H1 (cell line): Measurements from ENCODE around the gene PLAU. TPM values are rescaled to one million over a fixed set of nuclear protein-coding genes. Genes with fewer than 3 reads are reported as not detected.

Experiments
- CTCF ChIA-PET: fragments of 300-600 bp; sonication (Branson Sonifier 250); formaldehyde crosslinking; loops from one replicate; lab custom pipeline; 2021; ENCODE audit not compliant: partially characterized antibody; lab: Charles Lee
- POLR2A ChIA-PET: fragments of 300-600 bp; sonication (Branson Sonifier 250); formaldehyde crosslinking; loops from one replicate; lab custom pipeline; 2021; ENCODE audit warnings: inconsistent platforms; ENCODE audit not compliant: partially characterized antibody; lab: Charles Lee
- DNase-seq, 2 experiments: peaks; one replicate each; pipeline versions ENCODE4 v3.0.0 to v3.0.0-alpha.2; 2010 to 2022; ENCODE audit warnings: low spot score in 2 of 2, low read depth in 1 of 2, mixed read lengths in 1 of 2
- FAIRE-seq: peaks from 2 replicates; lab custom pipeline; 2011; peaks lifted over from hg19 to GRCh38; lab: Jason Lieb, UNC
- H2AFZ ChIP-seq: 2 replicates; pipeline ENCODE4 v1.8.1; 2012; ENCODE audit warnings: low read length, inconsistent platforms
- H2AK5ac ChIP-seq: 2 replicates; pipeline ENCODE4 v1.6.1; 2013; ENCODE audit warnings: low read depth, low read length
- H2BK120ac ChIP-seq: replicated peaks from 2 replicates; pipeline ENCODE3; 2013; ENCODE audit warnings: low read depth, low read length, inconsistent platforms
- H2BK12ac ChIP-seq: 2 replicates; pipeline ENCODE4 v1.6.1; 2013; ENCODE audit warnings: low read depth, low read length
- H2BK15ac ChIP-seq: 2 replicates; pipeline ENCODE4 v1.6.1; 2013; ENCODE audit warnings: low read length
- H2BK20ac ChIP-seq: 2 replicates; pipeline ENCODE4 v1.6.1; 2013; ENCODE audit warnings: low read length
- H2BK5ac ChIP-seq: 2 replicates; pipeline ENCODE4 v1.6.1; 2013; ENCODE audit warnings: low read depth, low read length
- H3K14ac ChIP-seq: 2 replicates; pipeline ENCODE4 v1.6.1; 2013; ENCODE audit warnings: inconsistent platforms; ENCODE audit not compliant: insufficient read length
- H3K18ac ChIP-seq: 2 replicates; pipeline ENCODE4 v1.6.1; 2013; ENCODE audit warnings: low read length; ENCODE audit errors: extremely low read depth
- H3K23ac ChIP-seq: 2 replicates; pipeline ENCODE4 v1.6.1; 2013; ENCODE audit warnings: inconsistent platforms; ENCODE audit not compliant: insufficient read length
- H3K23me2 ChIP-seq: 2 replicates; pipeline ENCODE4 v1.6.1; 2013; ENCODE audit warnings: low read depth, low read length
- H3K27ac ChIP-seq: 2 replicates; pipeline ENCODE4 v1.6.1; 2011; ENCODE audit warnings: low read depth, low read length, inconsistent platforms
- H3K27me3 ChIP-seq, 4 experiments: replicated peaks in 1 of 4; 1 replicate in 1 of 4; 2 replicates in 3 of 4; pipeline versions ENCODE4 v1.6.1 to v1.8.1; 2011 to 2013; ENCODE audit warnings: low read length in 3 of 4, mild to moderate bottlenecking in 3 of 4, inconsistent platforms in 2 of 4, mixed read lengths in 2 of 4, moderate library complexity in 1 of 4; ENCODE audit not compliant: control insufficient read depth in 3 of 4, insufficient read depth in 3 of 4; ENCODE audit errors: extremely low read depth in 1 of 4
- H3K36me3 ChIP-seq, 4 experiments: 2 replicates each; pipeline versions ENCODE4 v1.6.1 to v1.8.1; 2011 to 2013; ENCODE audit warnings: mild to moderate bottlenecking in 4 of 4, low read length in 3 of 4, moderate library complexity in 2 of 4, control low read depth in 1 of 4, inconsistent platforms in 1 of 4; ENCODE audit not compliant: insufficient read depth in 4 of 4, control insufficient read depth in 2 of 4
- H3K4ac ChIP-seq: replicated peaks from 2 replicates; pipeline ENCODE3; 2013; ENCODE audit warnings: low read length, low read depth, mixed read lengths, inconsistent platforms; ENCODE audit not compliant: insufficient read length
- H3K4me1 ChIP-seq, 4 experiments: replicated peaks in 1 of 4; 1 replicate in 1 of 4; 2 replicates in 3 of 4; pipeline versions ENCODE4 v1.6.1 to v1.8.1; 2011 to 2013; ENCODE audit warnings: low read length in 3 of 4, inconsistent platforms in 2 of 4, mixed read lengths in 1 of 4; ENCODE audit not compliant: insufficient read depth in 4 of 4, control insufficient read depth in 3 of 4
- H3K4me2 ChIP-seq, 2 experiments: 2 replicates each; pipeline versions ENCODE4 v1.6.1 to v1.8.1; 2011 to 2013; ENCODE audit warnings: low read depth in 2 of 2, low read length in 2 of 2, control low read depth in 1 of 2, inconsistent platforms in 1 of 2, mild to moderate bottlenecking in 1 of 2; ENCODE audit not compliant: insufficient read depth in 1 of 2
- H3K4me3 ChIP-seq, 4 experiments: fragments of 200-600, 300-600 bp in 1 of 4; sonication (generic), shearing (Covaris generic), sonication (Bioruptor Twin) in 1 of 4; 2 replicates each; pipeline versions ENCODE4 v1.5.1 to v1.8.1; 2011 to 2016; ENCODE audit warnings: low read length in 4 of 4, low read depth in 3 of 4, control low read depth in 2 of 4, inconsistent platforms in 2 of 4, mild to moderate bottlenecking in 2 of 4, mixed read lengths in 1 of 4, moderate library complexity in 1 of 4; ENCODE audit not compliant: insufficient read depth in 2 of 4; ENCODE audit errors: extremely low read depth in 1 of 4
- H3K56ac ChIP-seq: replicated peaks from 2 replicates; pipeline ENCODE3; 2013; ENCODE audit warnings: low read depth, mild to moderate bottlenecking, mixed read lengths, low read length, inconsistent platforms; ENCODE audit not compliant: insufficient read length
- H3K79me1 ChIP-seq: 2 replicates; pipeline ENCODE4 v1.6.1; 2013; ENCODE audit warnings: low read depth, low read length, control low read depth
- H3K79me2 ChIP-seq, 2 experiments: 2 replicates each; pipeline versions ENCODE4 v1.6.1 to v1.8.1; 2012 to 2013; ENCODE audit warnings: low read length in 2 of 2, mild to moderate bottlenecking in 2 of 2, inconsistent platforms in 1 of 2; ENCODE audit not compliant: insufficient read depth in 2 of 2, control insufficient read depth in 1 of 2
- H3K9ac ChIP-seq, 4 experiments: replicated peaks in 1 of 4; 1 replicate in 1 of 4; 2 replicates in 3 of 4; pipeline versions ENCODE4 v1.6.1 to v1.8.1; 2011 to 2013; ENCODE audit warnings: low read depth in 3 of 4, low read length in 3 of 4, control low read depth in 2 of 4, mild to moderate bottlenecking in 2 of 4, moderate library complexity in 2 of 4, inconsistent platforms in 1 of 4; ENCODE audit errors: extremely low read depth in 1 of 4
- H3K9me3 ChIP-seq, 2 experiments: 2 replicates each; pipeline versions ENCODE4 v1.6.1 to v1.8.1; 2012 to 2013; ENCODE audit warnings: mild to moderate bottlenecking in 2 of 2, moderate library complexity in 2 of 2, control low read depth in 1 of 2, inconsistent platforms in 1 of 2, low read depth in 1 of 2, low read length in 1 of 2, mixed read lengths in 1 of 2; ENCODE audit not compliant: insufficient read depth in 2 of 2
- H4K20me1 ChIP-seq, 2 experiments: replicated peaks in 1 of 2; 2 replicates each; pipeline versions ENCODE3 to v1.8.1; 2011 to 2013; ENCODE audit warnings: inconsistent platforms in 2 of 2, low read length in 2 of 2, mild to moderate bottlenecking in 1 of 2; ENCODE audit not compliant: insufficient read depth in 2 of 2, control insufficient read depth in 1 of 2
- H4K5ac ChIP-seq: 2 replicates; pipeline ENCODE4 v1.6.1; 2013; ENCODE audit warnings: low read length, low read depth, mixed read lengths, inconsistent platforms; ENCODE audit not compliant: insufficient read length
- H4K8ac ChIP-seq: 2 replicates; pipeline ENCODE4 v1.8.0; 2013; ENCODE audit warnings: mild to moderate bottlenecking, moderate library complexity, low read length, inconsistent platforms; ENCODE audit not compliant: insufficient read depth; ENCODE audit errors: extremely low read depth
- H4K91ac ChIP-seq: replicated peaks from 2 replicates; pipeline ENCODE3; 2013; ENCODE audit warnings: low read length, mixed read lengths, inconsistent platforms; ENCODE audit not compliant: insufficient read length
- EGR1 ChIP-seq: IDR thresholded peaks from 2 replicates; pipeline ENCODE4 v1.6.1; 2011; ENCODE audit warnings: low read depth, low read length, borderline replicate concordance
- MAFK ChIP-seq: IDR thresholded peaks from 2 replicates; pipeline ENCODE4 v1.6.1; 2012; ENCODE audit warnings: low read depth, mild to moderate bottlenecking, improper control_type of control experiment, low read length
- PHF8 ChIP-seq: fragments of 200-600 bp; sonication (generic); conservative IDR thresholded peaks from 2 replicates; pipeline ENCODE4 v1.7.1; 2012; ENCODE audit warnings: low read depth, mild to moderate bottlenecking, inconsistent platforms, low read length, moderate library complexity
- SP2 ChIP-seq: IDR thresholded peaks from 2 replicates; pipeline ENCODE4 v1.6.1; 2012; ENCODE audit warnings: mild to moderate bottlenecking, low read length, inconsistent platforms
- WGBS, 2 experiments: shearing (Covaris generic) in 1 of 2; methylation state at CpG; one replicate each; pipeline versions ENCODE4 v1.1.6 to v1.1.7; 2013 to 2015; ENCODE audit warnings: low lambda C conversion rate in 2 of 2, mixed read lengths in 2 of 2, inconsistent platforms in 1 of 2, low coverage in 1 of 2, missing lambda C conversion rate in 1 of 2; ENCODE audit not compliant: insufficient replicate concordance in 2 of 2, insufficient coverage in 1 of 2, insufficient read length in 1 of 2; ENCODE audit errors: extremely low coverage in 1 of 2, missing lambda C conversion rate in 1 of 2; 5-methylcytosine and 5-hydroxymethylcytosine counted together
- polyA plus RNA-seq, 7 experiments: library from polyadenylated mRNA; depleted of rRNA in 3 of 7; stranded (reverse) in 5 of 7; unstranded in 2 of 7; fragments of >200 nt in 5 of 7; fragments of 200-250 nt in 2 of 7; gene quantifications; 1 replicate in 5 of 7; 2 replicates in 1 of 7; 4 replicates in 1 of 7; pipeline versions ENCODE4 v1.2.1 to v1.2.3, GENCODE V29; 2011 to 2013; ENCODE audit warnings: missing spikeins in 2 of 7, mixed read lengths in 2 of 7
- total RNA-seq: library from RNA; stranded (reverse); fragmentation: NEBNext Ultra II Directional; extraction: Animal tissue kit (Norgen Biotek cat#: 25700); gene quantifications from 2 replicates; pipeline ENCODE4 v1.2.1, GENCODE V29; 2021

Gene PLAU
- total and polyA plus RNA-seq, 2 of the 8 experiments (the other 6 are each of a cell fraction or from before 2014, with no cell fraction given), result 16.2 to 26.1 TPM

DNA sequence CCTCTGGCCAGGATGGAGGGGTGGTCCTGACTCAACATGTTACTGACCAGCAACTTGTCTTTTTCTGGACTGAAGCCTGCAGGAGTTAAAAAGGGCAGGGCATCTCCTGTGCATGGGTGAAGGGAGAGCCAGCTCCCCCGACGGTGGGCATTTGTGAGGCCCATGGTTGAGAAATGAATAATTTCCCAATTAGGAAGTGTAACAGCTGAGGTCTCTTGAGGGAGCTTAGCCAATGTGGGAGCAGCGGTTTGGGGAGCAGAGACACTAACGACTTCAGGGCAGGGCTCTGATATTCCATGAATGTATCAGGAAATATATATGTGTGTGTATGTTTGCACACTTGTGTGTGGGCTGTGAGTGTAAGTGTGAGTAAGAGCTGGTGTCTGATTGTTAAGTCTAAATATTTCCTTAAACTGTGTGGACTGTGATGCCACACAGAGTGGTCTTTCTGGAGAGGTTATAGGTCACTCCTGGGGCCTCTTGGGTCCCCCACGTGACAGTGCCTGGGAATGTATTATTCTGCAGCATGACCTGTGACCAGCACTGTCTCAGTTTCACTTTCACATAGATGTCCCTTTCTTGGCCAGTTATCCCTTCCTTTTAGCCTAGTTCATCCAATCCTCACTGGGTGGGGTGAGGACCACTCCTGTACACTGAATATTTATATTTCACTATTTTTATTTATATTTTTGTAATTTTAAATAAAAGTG is 6.0 kb downstream of the PLAU start:
- 94% methylated on average over 5 of the region's 5 CpGs; no CpG with 5 or more reads in 1 of the 2 experiments for WGBS, 2 experiments
- H3K56ac ChIP-seq, result no peak overlapping the region
- peak overlapping the region; percentile 9; the same call in 1 of the 2 replicates for H2BK12ac ChIP-seq
- no peaks in the 10 kb centered on the region for H3K79me1 ChIP-seq
- H4K5ac ChIP-seq, result no peak overlapping the region
- H2BK5ac ChIP-seq, result no peak overlapping the region
- DNase-seq (no peak), FAIRE-seq (no peak)
- H3K18ac ChIP-seq, result no peak overlapping the region
- H3K27ac ChIP-seq, result 0 out of 2 replicates have a peak overlapping the region, but pooled peaks have one; percentile 1
- TF ChIP-seq EGR1 (no peak), MAFK (no peak), PHF8 (no peak), SP2 (no peak)
- no peak overlapping the region for H2BK120ac ChIP-seq
- no peaks in the 10 kb centered on the region for H3K23me2 ChIP-seq
- H3K23ac ChIP-seq, result no peak overlapping the region
- H4K91ac ChIP-seq, result no peak overlapping the region
- H3K27me3 ChIP-seq, result peaks cover 0 to 8% (median 5%) of the 10 kb centered on the region in 4 experiments; a peak in 5 of 7 replicates
- H2BK15ac ChIP-seq, result no peak overlapping the region
- H3K79me2 ChIP-seq, result no peaks in the 10 kb centered on the region
- ChIA-PET POLR2A (interaction anchor here (1.0 to 4.1 kb wide), 6 partner anchors 10 to 84 kb away, joined by 3 to 16 read pairs (median 4); no protein-coding TSS in a partner anchor), CTCF (interaction anchor here (0.5 to 6.5 kb wide), 12 partner anchors 10 to 164 kb away, joined by 3 to 42 read pairs (median 3); no protein-coding TSS in a partner anchor)
- H2AK5ac ChIP-seq, result no peak overlapping the region
- H3K9me3 ChIP-seq, result no peaks in the 10 kb centered on the region
- peaks cover 1 to 17% (median 12%) of the 10 kb centered on the region in 4 experiments for H3K4me1 ChIP-seq
- H3K4ac ChIP-seq, result no peak overlapping the region
- no peak overlapping the region for H2AFZ ChIP-seq
- no peak overlapping the region for H3K4me3 ChIP-seq
- no peak overlapping the region for H3K14ac ChIP-seq
- no peaks in the 10 kb centered on the region for H3K36me3 ChIP-seq
- no peak overlapping the region for H4K8ac ChIP-seq
- no peak overlapping the region for H3K4me2 ChIP-seq
- H3K9ac ChIP-seq, result no peak overlapping the region
- H4K20me1 ChIP-seq, result no peaks in the 10 kb centered on the region
- H2BK20ac ChIP-seq, result no peak overlapping the region
